OCI-LY7 (cell line): ENCODE data around the gene LINGO4. TPM values are rescaled to one million over a fixed set of nuclear protein-coding genes. Genes with fewer than 3 reads are reported as not detected.

ENCODE experiments used
- BruUV-seq: library from RNA; stranded (reverse); fragments of 400-500 nt; replicated peaks from 2 replicates; lab custom pipeline; 2021; lab: Mats Ljungman, UMichigan
- CTCF ChIA-PET: fragments of 300-600 bp; sonication (Branson Sonifier 250); formaldehyde crosslinking; loops from one replicate; lab custom pipeline; 2022; ENCODE audit warnings: antibody characterized with exemption; ENCODE audit not compliant: unreplicated experiment; lab: Charles Lee
- POLR2A ChIA-PET: fragments of 300-600 bp; sonication (Branson Sonifier 250); formaldehyde crosslinking; loops from one replicate; lab custom pipeline; 2022; ENCODE audit warnings: antibody characterized with exemption; lab: Charles Lee
- DNase-seq: peaks from one replicate; pipeline ENCODE4 v3.0.0-alpha.2; 2015; ENCODE audit warnings: low spot score
- H2AFZ ChIP-seq: fragments of 200-600 bp; sonication (generic), shearing (Covaris generic); 2 replicates; pipeline ENCODE4 v1.6.1; 2014; ENCODE audit warnings: mild to moderate bottlenecking, antibody characterized with exemption, low read length, moderate library complexity
- H3K27ac ChIP-seq: fragments of 200-600 bp; sonication (generic); 2 replicates; pipeline ENCODE4 v1.5.1; 2014; ENCODE audit warnings: mixed run types, low read depth, mild to moderate bottlenecking, moderate library complexity, low read length, inconsistent platforms; ENCODE audit not compliant: poor library complexity, severe bottlenecking
- H3K36me3 ChIP-seq: fragments of 200-600 bp; sonication (generic); 2 replicates; pipeline ENCODE4 v1.6.1; 2014; ENCODE audit warnings: mild to moderate bottlenecking, antibody characterized with exemption, low read length, moderate library complexity, mixed read lengths; ENCODE audit not compliant: insufficient read depth
- H3K4me1 ChIP-seq: fragments of 200-600 bp; sonication (generic); 2 replicates; pipeline ENCODE4 v1.5.1; 2014; ENCODE audit warnings: mild to moderate bottlenecking, low read length; ENCODE audit not compliant: insufficient read depth, poor library complexity, severe bottlenecking
- H3K4me2 ChIP-seq: fragments of 200-600 bp; sonication (generic); 2 replicates; pipeline ENCODE4 v1.6.1; 2014; ENCODE audit warnings: mild to moderate bottlenecking, low read length
- H3K4me3 ChIP-seq: fragments of 200-600 bp; sonication (generic); 2 replicates; pipeline ENCODE4 v1.5.1; 2014; ENCODE audit warnings: mild to moderate bottlenecking, low read depth, low read length; ENCODE audit not compliant: poor library complexity, severe bottlenecking
- H3K79me2 ChIP-seq: fragments of 200-600 bp; sonication (generic); 2 replicates; pipeline ENCODE4 v1.6.1; 2016; ENCODE audit warnings: low read depth, mild to moderate bottlenecking, low read length, moderate library complexity, mixed read lengths; ENCODE audit not compliant: insufficient read depth
- H3K9me2 ChIP-seq: fragments of 200-600 bp; sonication (generic); 2 replicates; pipeline ENCODE4 v1.6.1; 2016; ENCODE audit warnings: mild to moderate bottlenecking, low read length, mixed read lengths; ENCODE audit not compliant: insufficient read depth
- H3K9me3 ChIP-seq: fragments of 200-600 bp; sonication (generic); 2 replicates; pipeline ENCODE4 v1.6.1; 2014; ENCODE audit warnings: mild to moderate bottlenecking, mixed run types, low read length, mixed read lengths
- H4K20me1 ChIP-seq: fragments of 200-600 bp; sonication (generic); 2 replicates; pipeline ENCODE4 v1.6.1; 2014; ENCODE audit warnings: mild to moderate bottlenecking, antibody characterized with exemption, low read length, moderate library complexity, mixed read lengths; ENCODE audit not compliant: insufficient read depth
- CTCF ChIP-seq: fragments of 200-600 bp; sonication (generic); conservative IDR thresholded peaks from 2 replicates; pipeline ENCODE4 v1.5.1; 2014; ENCODE audit warnings: mild to moderate bottlenecking, antibody characterized with exemption, low read length, moderate library complexity, mixed read lengths
- EZH2phosphoT487 ChIP-seq: fragments of 200-600 bp; sonication (generic); IDR thresholded peaks from 2 replicates; pipeline ENCODE4 v1.6.1; 2018; ENCODE audit warnings: low read depth, borderline replicate concordance, mild to moderate bottlenecking, mixed run types, antibody characterized with exemption, low read length, moderate library complexity, mixed read lengths
- intact Hi-C: fragments of 100-400 bp; cut with micrococcal nuclease; formaldehyde crosslinking; loops from one replicate; pipeline ENCODE4 v1.10.0; 2022; ENCODE audit not compliant: unreplicated experiment
- total RNA-seq, 2 experiments: library from RNA; depleted of rRNA in 1 of 2; stranded (reverse); fragments of >200 nt in 1 of 2; shearing (Covaris generic) in 1 of 2; gene quantifications; 2 replicates each; pipeline ENCODE4 v1.2.3, GENCODE V29; 2014 to 2022

The LINGO4 gene
- total RNA-seq, 2 experiments from 2014 or later: not detected

- intact Hi-C loops: no loop called here
- H3K79me2 ChIP-seq: no peaks in the 10 kb centered on the region
- H3K9me3 ChIP-seq: no peaks in the 10 kb centered on the region
- no peaks in the 10 kb centered on the region for H3K9me2 ChIP-seq
- ChIA-PET CTCF (no interaction called here), POLR2A (interaction anchor here (1.5 kb wide), 1 partner anchor 15 kb away, joined by 3 read pairs; no protein-coding TSS in a partner anchor)
- H3K27ac ChIP-seq: no peak overlapping the region
- no TSS peak for BruUV-seq
- H3K36me3 ChIP-seq: no peaks in the 10 kb centered on the region
- no peaks in the 10 kb centered on the region for H4K20me1 ChIP-seq
- TF ChIP-seq EZH2phosphoT487 (no peak), CTCF (no peak)
- no peak for DNase-seq
- peaks cover 8% of the 10 kb centered on the region for H3K4me1 ChIP-seq
- H2AFZ ChIP-seq: no peak overlapping the region
- H3K4me3 ChIP-seq: no peak overlapping the region
- H3K4me2 ChIP-seq: no peak overlapping the region
Measured at GRCh38 chr1:151803915-151804314, 1.3 kb downstream of the LINGO4 start.

- POLR2A ChIA-PET: no interaction called here
Measured at GRCh38 chr1:151803164-151803563, 2.1 kb downstream of the LINGO4 start.

More at GRCh38 chr1:151803164-151803563, 2.1 kb downstream of the LINGO4 start:
- CTCF ChIA-PET: no interaction called here
- Histone ChIP-seq H3K36me3 (no peaks in the 10 kb centered on the region), H3K4me2 (no peak overlapping the region), H3K4me3 (no peak overlapping the region), H4K20me1 (no peaks in the 10 kb centered on the region), H3K79me2 (no peaks in the 10 kb centered on the region), H2AFZ (no peak overlapping the region), H3K9me3 (no peaks in the 10 kb centered on the region), H3K27ac (no peak overlapping the region), H3K4me1 (peaks cover 8% of the 10 kb centered on the region), H3K9me2 (no peaks in the 10 kb centered on the region)
- no peak for DNase-seq
- BruUV-seq: no TSS peak
- no peak for TF ChIP-seq CTCF
- no peak for TF ChIP-seq EZH2phosphoT487
- intact Hi-C loops: no loop called here
